GM10847 (cell line): Measurements from ENCODE around the gene PLD2.
A peak's percentile ranks its signal among the peaks of the same experiment; 100 is the strongest.

Experiments used
- POLR2A ChIP-seq: IDR thresholded peaks from 2 replicates; pipeline ENCODE4 v1.6.1; 2011; ENCODE audit not compliant: insufficient read length; ENCODE audit errors: extremely low read depth

The PLD2 gene

GRCh38 chr17:4806777-4807604 lies at the start of gene PLD2:
Gene PLD2, plus strand, starts transcription at chr17:4807152. Its CDS starts 621 bp downstream, at chr17:4807773.
- peak; percentile 61 for TF ChIP-seq POLR2A

GRCh38 chr17:4759776-4760236 lies 47.1 kb upstream of the PLD2 start:
- no peak for TF ChIP-seq POLR2A

GRCh38 chr17:4764595-4764994 lies 42.4 kb upstream of the PLD2 start:
- TF ChIP-seq POLR2A, result no peak

GRCh38 chr17:4766201-4766600 lies 40.8 kb upstream of the PLD2 start:
- TF ChIP-seq POLR2A, result no peak

GRCh38 chr17:4766723-4767122 lies 40.2 kb upstream of the PLD2 start:
- no peak for TF ChIP-seq POLR2A

- TF ChIP-seq POLR2A, result no peak
These were observed 38.7 kb upstream of the PLD2 start for GRCh38 chr17:4768298-4768697.

GRCh38 chr17:4769628-4770027 lies 37.3 kb upstream of the PLD2 start:
- no peak for TF ChIP-seq POLR2A

GRCh38 chr17:4771519-4772234 lies 35.3 kb upstream of the PLD2 start, which contains the start of gene TM4SF5:
Gene TM4SF5, plus strand, starts transcription at chr17:4771886. Its CDS starts 37 bp downstream, at chr17:4771923.
- TF ChIP-seq POLR2A, result no peak

GRCh38 chr17:4772235-4772613 lies 34.7 kb upstream of the PLD2 start:
- TF ChIP-seq POLR2A, result no peak

GRCh38 chr17:4777969-4778760 lies 28.8 kb upstream of the PLD2 start:
- TF ChIP-seq POLR2A, result no peak

- no peak for TF ChIP-seq POLR2A
These were observed 26.5 kb upstream of the PLD2 start for GRCh38 chr17:4780325-4780955.

GRCh38 chr17:4782652-4783051 lies 24.3 kb upstream of the PLD2 start:
- no peak for TF ChIP-seq POLR2A

GRCh38 chr17:4785311-4786105 lies 21.4 kb upstream of the PLD2 start:
- no peak for TF ChIP-seq POLR2A

GRCh38 chr17:4786106-4786511 lies 20.8 kb upstream of the PLD2 start, which contains the start of gene VMO1:
Gene VMO1, minus strand, starts transcription at chr17:4786364. Its CDS starts 12 bp downstream, at chr17:4786352.
- no peak for TF ChIP-seq POLR2A

- no peak for TF ChIP-seq POLR2A
These were observed 20.4 kb upstream of the PLD2 start for GRCh38 chr17:4786516-4786915.
